Measurements from ENCODE around the gene CHRNB2.

DNA sequence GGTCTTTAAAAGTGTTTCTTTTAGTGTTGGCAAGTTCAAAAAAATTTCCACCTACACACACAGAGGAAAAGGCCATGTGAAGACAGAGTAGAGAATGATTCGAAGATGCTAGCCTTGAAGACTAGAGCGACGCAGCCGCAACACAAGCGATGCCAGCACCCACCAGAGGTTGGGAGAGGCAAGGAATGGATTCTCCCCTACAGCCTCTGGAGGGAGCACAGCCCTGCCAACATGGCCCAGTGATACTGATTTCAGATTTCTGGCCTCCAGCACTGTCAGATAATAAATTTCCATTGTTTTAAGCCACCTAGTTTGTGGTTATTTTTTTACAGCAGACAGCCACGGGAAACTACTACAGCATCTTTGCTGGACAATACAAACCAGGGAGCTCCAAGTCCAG, 47.3 kb downstream of the CHRNB2 start:
- TF ChIP-seq CTCF (IDR thresholded peaks at IDR 0.05; ENCODE audit: low read depth, low read length): no peak
- TF ChIP-seq EZH2phosphoT487 (IDR thresholded peaks at IDR 0.05; ENCODE audit: low read depth): no peak

Measured in OCI-LY3 (cell line).